H9 (cell line): ENCODE results near the gene RBMX2. TPM values are rescaled to one million over a fixed set of nuclear protein-coding genes. Genes with fewer than 3 reads are reported as not detected.

Experiments
- DNase-seq: peaks from one replicate; pipeline ENCODE4 v3.0.0-alpha.2; 2017
- H2AFZ ChIP-seq: one replicate; pipeline ENCODE4 v1.6.1; 2013; ENCODE audit warnings: mild to moderate bottlenecking, low read length, control low read depth, moderate library complexity
- H2AK5ac ChIP-seq: 2 replicates; pipeline ENCODE4 v1.6.1; 2013; ENCODE audit warnings: low read length, control low read depth, mixed read lengths; ENCODE audit not compliant: insufficient read length
- H2BK120ac ChIP-seq: one replicate; pipeline ENCODE4 v1.6.1; 2013; ENCODE audit warnings: low read depth, mild to moderate bottlenecking, low read length, control low read depth, inconsistent platforms; ENCODE audit not compliant: poor library complexity, severe bottlenecking
- H2BK12ac ChIP-seq: 2 replicates; pipeline ENCODE4 v1.6.1; 2013; ENCODE audit warnings: low read length, control low read depth, mixed read lengths, low read depth; ENCODE audit not compliant: insufficient read length
- H2BK15ac ChIP-seq: 2 replicates; pipeline ENCODE4 v1.6.1; 2013; ENCODE audit warnings: low read depth, low read length, control low read depth
- H2BK20ac ChIP-seq: one replicate; pipeline ENCODE4 v1.6.1; 2013; ENCODE audit warnings: low read depth, mild to moderate bottlenecking, low read length, control low read depth, inconsistent platforms; ENCODE audit not compliant: poor library complexity, severe bottlenecking
- H2BK5ac ChIP-seq: 2 replicates; pipeline ENCODE4 v1.6.1; 2013; ENCODE audit warnings: low read length, control low read depth, mixed read lengths; ENCODE audit not compliant: insufficient read length
- H3K14ac ChIP-seq: 2 replicates; pipeline ENCODE4 v1.6.1; 2013; ENCODE audit warnings: low read length, control low read depth; ENCODE audit not compliant: insufficient read depth
- H3K18ac ChIP-seq: 2 replicates; pipeline ENCODE4 v1.6.1; 2013; ENCODE audit warnings: low read depth, mild to moderate bottlenecking, mixed read lengths, low read length, control low read depth; ENCODE audit not compliant: insufficient read length
- H3K23ac ChIP-seq: 2 replicates; pipeline ENCODE4 v1.6.1; 2013; ENCODE audit warnings: low read length, control low read depth, mixed read lengths, low read depth; ENCODE audit not compliant: insufficient read length
- H3K23me2 ChIP-seq: 2 replicates; pipeline ENCODE4 v1.6.1; 2013; ENCODE audit warnings: low read depth, mild to moderate bottlenecking, mixed read lengths, low read length, control low read depth; ENCODE audit not compliant: insufficient read length, poor library complexity, severe bottlenecking
- H3K27ac ChIP-seq: 2 replicates; pipeline ENCODE4 v1.5.1; 2013; ENCODE audit warnings: low read length, control low read depth, mixed read lengths, low read depth; ENCODE audit not compliant: insufficient read length
- H3K27me3 ChIP-seq: 2 replicates; pipeline ENCODE4 v1.6.1; 2013; ENCODE audit warnings: low read length, control low read depth, inconsistent platforms; ENCODE audit not compliant: insufficient read depth
- H3K4ac ChIP-seq: 2 replicates; pipeline ENCODE4 v1.6.1; 2013; ENCODE audit warnings: low read depth, mild to moderate bottlenecking, control low read depth, inconsistent platforms, low read length, moderate library complexity
- H3K4me1 ChIP-seq: 2 replicates; pipeline ENCODE4 v1.6.1; 2013; ENCODE audit warnings: low read length, control low read depth, inconsistent platforms; ENCODE audit not compliant: insufficient read depth
- H3K4me2 ChIP-seq: 2 replicates; pipeline ENCODE4 v1.6.1; 2013; ENCODE audit warnings: low read length, control low read depth, mixed read lengths; ENCODE audit not compliant: insufficient read length, insufficient read depth
- H3K56ac ChIP-seq: 2 replicates; pipeline ENCODE4 v1.6.1; 2013; ENCODE audit warnings: low read depth, mild to moderate bottlenecking, mixed read lengths, low read length, control low read depth; ENCODE audit not compliant: insufficient read length
- H3K79me1 ChIP-seq: 2 replicates; pipeline ENCODE4 v1.6.1; 2013; ENCODE audit warnings: low read depth, mild to moderate bottlenecking, moderate library complexity, low read length, control low read depth, inconsistent platforms; ENCODE audit not compliant: insufficient read depth, poor library complexity, severe bottlenecking
- H3K79me2 ChIP-seq: 2 replicates; pipeline ENCODE4 v1.6.1; 2013; ENCODE audit warnings: low read length, control low read depth, inconsistent platforms; ENCODE audit not compliant: insufficient read depth
- H3K9ac ChIP-seq: 2 replicates; pipeline ENCODE4 v1.6.1; 2013; ENCODE audit warnings: low read length, control low read depth, mixed read lengths; ENCODE audit not compliant: insufficient read length; ENCODE audit errors: extremely low read depth
- H3K9me3 ChIP-seq: one replicate; pipeline ENCODE4 v1.6.1; 2013; ENCODE audit warnings: low read depth, low read length, inconsistent platforms; ENCODE audit not compliant: control insufficient read depth
- H3T11ph ChIP-seq: one replicate; pipeline ENCODE4 v1.6.1; 2013; ENCODE audit warnings: mild to moderate bottlenecking, low read length, control low read depth, inconsistent platforms
- H4K20me1 ChIP-seq: one replicate; pipeline ENCODE4 v1.6.1; 2013; ENCODE audit not compliant: control insufficient read depth, insufficient read length, insufficient read depth
- H4K5ac ChIP-seq: 2 replicates; pipeline ENCODE4 v1.6.1; 2013; ENCODE audit warnings: low read depth, mild to moderate bottlenecking, mixed read lengths, low read length, control low read depth; ENCODE audit not compliant: insufficient read length
- H4K8ac ChIP-seq: replicated peaks from 2 replicates; pipeline ENCODE4 v1.6.1; 2013; ENCODE audit warnings: low read length, control low read depth, mixed read lengths, low read depth; ENCODE audit not compliant: insufficient read length
- H4K91ac ChIP-seq: 2 replicates; pipeline ENCODE4 v1.6.1; 2013; ENCODE audit warnings: low read depth, mild to moderate bottlenecking, moderate library complexity, mixed read lengths, low read length, control low read depth; ENCODE audit not compliant: insufficient read length
- H3K27ac Mint-ChIP-seq, 3 experiments: 2 replicates in 2 of 3; 3 replicates in 1 of 3; pipeline ENCODE4 v1.8.0; 2020 to 2021; ENCODE audit warnings: mixed read lengths in 3 of 3, mild to moderate bottlenecking in 1 of 3, moderate library complexity in 1 of 3
- H3K27me3 Mint-ChIP-seq: 2 replicates; pipeline ENCODE4 v1.8.0; 2021; ENCODE audit warnings: low read depth, mild to moderate bottlenecking, moderate library complexity, mixed read lengths
- H3K36me3 Mint-ChIP-seq, 3 experiments: 2 replicates in 2 of 3; 3 replicates in 1 of 3; pipeline ENCODE4 v1.8.0; 2020 to 2021; ENCODE audit warnings: low read depth in 3 of 3, mixed read lengths in 3 of 3; ENCODE audit not compliant: insufficient read depth in 1 of 3
- H3K4me1 Mint-ChIP-seq, 2 experiments: 2 replicates each; pipeline ENCODE4 v1.8.0; 2020; ENCODE audit warnings: mixed read lengths in 2 of 2
- H3K4me3 Mint-ChIP-seq, 2 experiments: 2 replicates in 1 of 2; 3 replicates in 1 of 2; pipeline ENCODE4 v1.8.0; 2020 to 2021; ENCODE audit warnings: mild to moderate bottlenecking in 2 of 2, mixed read lengths in 2 of 2, moderate library complexity in 1 of 2
- H3K9me3 Mint-ChIP-seq, 2 experiments: 2 replicates in 1 of 2; 3 replicates in 1 of 2; pipeline ENCODE4 v1.8.0; 2020; ENCODE audit warnings: mild to moderate bottlenecking in 2 of 2, mixed read lengths in 2 of 2, moderate library complexity in 1 of 2
- total RNA-seq: library from RNA; stranded (reverse); gene quantifications from 2 replicates; pipeline ENCODE4 v1.2.1, GENCODE V29; 2021
- TF ChIP-seq, protein P1 (sequence below): fragments of 200-600 bp; sonication (generic); conservative IDR thresholded peaks from 3 replicates; pipeline ENCODE4 v1.8.0; 2021; ENCODE audit warnings: antibody characterized with exemption, mild to moderate bottlenecking

RBMX2 gene
- total RNA-seq, 1 experiment from 2014 or later = 22.1 TPM

GRCh38 chrX:130443875-130444274, 42.1 kb downstream of the RBMX2 start:
- H3K56ac ChIP-seq = no peak overlapping the region
- H3K4me3 Mint-ChIP-seq = no peak overlapping the region
- no peaks in the 10 kb centered on the region for H3K4me1 ChIP-seq
- TF ChIP-seq, protein P1, sequence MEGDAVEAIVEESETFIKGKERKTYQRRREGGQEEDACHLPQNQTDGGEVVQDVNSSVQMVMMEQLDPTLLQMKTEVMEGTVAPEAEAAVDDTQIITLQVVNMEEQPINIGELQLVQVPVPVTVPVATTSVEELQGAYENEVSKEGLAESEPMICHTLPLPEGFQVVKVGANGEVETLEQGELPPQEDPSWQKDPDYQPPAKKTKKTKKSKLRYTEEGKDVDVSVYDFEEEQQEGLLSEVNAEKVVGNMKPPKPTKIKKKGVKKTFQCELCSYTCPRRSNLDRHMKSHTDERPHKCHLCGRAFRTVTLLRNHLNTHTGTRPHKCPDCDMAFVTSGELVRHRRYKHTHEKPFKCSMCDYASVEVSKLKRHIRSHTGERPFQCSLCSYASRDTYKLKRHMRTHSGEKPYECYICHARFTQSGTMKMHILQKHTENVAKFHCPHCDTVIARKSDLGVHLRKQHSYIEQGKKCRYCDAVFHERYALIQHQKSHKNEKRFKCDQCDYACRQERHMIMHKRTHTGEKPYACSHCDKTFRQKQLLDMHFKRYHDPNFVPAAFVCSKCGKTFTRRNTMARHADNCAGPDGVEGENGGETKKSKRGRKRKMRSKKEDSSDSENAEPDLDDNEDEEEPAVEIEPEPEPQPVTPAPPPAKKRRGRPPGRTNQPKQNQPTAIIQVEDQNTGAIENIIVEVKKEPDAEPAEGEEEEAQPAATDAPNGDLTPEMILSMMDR = no peak
- no peak overlapping the region for H2BK5ac ChIP-seq
- H3T11ph ChIP-seq = no peak overlapping the region
- H3K9me3 ChIP-seq = no peaks in the 10 kb centered on the region
- no peaks in the 10 kb centered on the region for H3K27me3 ChIP-seq
- H3K9me3 Mint-ChIP-seq = peaks cover 9 to 51% of the 10 kb centered on the region in 2 experiments
- no peaks in the 10 kb centered on the region for H3K79me2 ChIP-seq
- H4K20me1 ChIP-seq = no peaks in the 10 kb centered on the region
- no peak overlapping the region for H3K9ac ChIP-seq
- H3K27ac ChIP-seq = no peak overlapping the region
- H3K23me2 ChIP-seq = no peaks in the 10 kb centered on the region
- peaks cover 0 to 2% (median 1%) of the 10 kb centered on the region in 3 experiments; a peak in 1 of 7 replicates for H3K36me3 Mint-ChIP-seq
- no peak overlapping the region for H4K5ac ChIP-seq
- no peak overlapping the region for H2BK20ac ChIP-seq
- H2BK12ac ChIP-seq = no peak overlapping the region
- H3K27ac Mint-ChIP-seq = no peak overlapping the region
- H3K4ac ChIP-seq = no peak overlapping the region
- H3K4me1 Mint-ChIP-seq = no peaks in the 10 kb centered on the region
- peaks cover 5% of the 10 kb centered on the region for H3K27me3 Mint-ChIP-seq
- no peak overlapping the region for H4K8ac ChIP-seq
- no peak overlapping the region for H3K23ac ChIP-seq
- no peak overlapping the region for H3K18ac ChIP-seq
- no peak for DNase-seq
- H3K4me2 ChIP-seq = no peak overlapping the region
- no peak overlapping the region for H4K91ac ChIP-seq
- H3K79me1 ChIP-seq = no peaks in the 10 kb centered on the region
- no peak overlapping the region for H2AK5ac ChIP-seq
- H2BK15ac ChIP-seq = no peak overlapping the region
- no peak overlapping the region for H2AFZ ChIP-seq
- no peak overlapping the region for H2BK120ac ChIP-seq
- no peak overlapping the region for H3K14ac ChIP-seq
